Activated CD8-positive, alpha-beta memory T cell treated with anti-CD3 and anti-CD28 coated beads, Interleukin-2, amount 10 ng/mL, durations not matched to agents 7 days and 5 days (primary cell): Measurements from ENCODE around the gene CAMSAP1. TPM values are rescaled to one million over a fixed set of nuclear protein-coding genes. Genes with fewer than 3 reads are reported as not detected.

Experiments used
- ATAC-seq: fragments of 150-1000 bp; cut with Tn5 transposase; one replicate; pipeline ENCODE4 v1.10.0; 2021; ENCODE audit warnings: moderate library complexity
- CTCF ChIA-PET: fragments of 350-600 bp; sonication (Branson Sonifier 250); formaldehyde crosslinking; loops from one replicate; lab custom pipeline; 2021; ENCODE audit warnings: antibody characterized with exemption; lab: Charles Lee
- DNase-seq: peaks from one replicate; pipeline ENCODE4 v3.0.0-alpha.2; 2020
- H3K27ac Mint-ChIP-seq: one replicate; pipeline ENCODE4 v1.8.0; 2021; ENCODE audit warnings: mild to moderate bottlenecking, mixed read lengths
- H3K27me3 Mint-ChIP-seq: one replicate; pipeline ENCODE4 v1.8.0; 2021; ENCODE audit warnings: mixed read lengths
- H3K36me3 Mint-ChIP-seq: one replicate; pipeline ENCODE4 v1.8.0; 2021; ENCODE audit warnings: mild to moderate bottlenecking, mixed read lengths
- H3K4me1 Mint-ChIP-seq: one replicate; pipeline ENCODE4 v1.8.0; 2021; ENCODE audit warnings: mixed read lengths
- H3K4me3 Mint-ChIP-seq: one replicate; pipeline ENCODE4 v1.8.0; 2021; ENCODE audit warnings: mild to moderate bottlenecking, moderate library complexity, mixed read lengths
- H3K9me3 Mint-ChIP-seq: one replicate; pipeline ENCODE4 v1.8.0; 2022; ENCODE audit warnings: low read depth, mixed read lengths
- total RNA-seq, 2 experiments: library from RNA; stranded (reverse); gene quantifications; one replicate each; pipeline ENCODE4 v1.2.3, GENCODE V29; 2021

The CAMSAP1 gene
- total RNA-seq, 2 experiments from 2014 or later = 20.3 to 22.7 TPM

DNA sequence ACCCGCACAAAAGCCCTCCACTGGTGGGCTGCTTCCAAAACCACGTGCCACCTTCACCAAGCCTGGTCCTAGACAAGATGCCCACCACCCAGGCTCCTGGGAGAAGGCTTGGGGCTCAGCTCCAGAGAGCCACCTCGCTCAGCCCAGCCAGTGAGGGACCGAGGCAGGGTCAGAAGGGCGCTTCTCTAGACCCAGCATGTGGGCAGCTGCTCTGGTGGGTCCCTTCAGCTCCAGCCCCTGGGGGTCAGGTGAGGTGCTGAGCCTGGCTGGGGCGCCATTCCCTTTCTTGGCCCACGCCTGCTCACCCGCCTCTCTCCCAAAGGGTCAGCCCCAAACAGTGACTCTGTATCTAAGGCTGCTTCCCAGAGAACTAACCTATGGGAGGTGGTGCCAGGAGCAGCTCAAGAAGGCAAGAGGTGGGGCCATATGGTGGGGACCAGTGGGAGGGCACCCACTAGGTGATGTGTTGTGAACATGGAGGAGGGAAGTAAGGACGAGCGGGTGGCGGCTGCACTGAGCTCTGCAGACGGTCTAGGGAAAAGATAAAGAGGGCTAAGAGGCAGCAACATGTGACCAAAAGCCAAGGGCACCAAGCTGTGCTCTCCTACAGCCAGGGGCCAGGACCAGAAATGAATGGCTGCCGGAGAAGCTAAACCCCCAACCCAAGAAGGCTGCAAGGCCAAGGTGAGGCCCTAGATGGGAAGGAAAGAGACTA lies 79.3 kb downstream of the CAMSAP1 start:
- Mint-ChIP-seq H3K4me1 (no peaks in the 10 kb centered on the region), H3K27me3 (no peaks in the 10 kb centered on the region), H3K27ac (no peak overlapping the region), H3K36me3 (peaks cover 16% of the 10 kb centered on the region), H3K4me3 (no peak overlapping the region), H3K9me3 (peaks cover 8% of the 10 kb centered on the region)
- ATAC-seq (no peak), DNase-seq (no peak)
- CTCF ChIA-PET = interaction anchor here (0.9 kb wide), 1 partner anchor 11 kb away, joined by 5 read pairs; no protein-coding TSS in a partner anchor

- H3K4me1 Mint-ChIP-seq = no peaks in the 10 kb centered on the region
- no peaks in the 10 kb centered on the region for H3K27me3 Mint-ChIP-seq
- H3K27ac Mint-ChIP-seq = no peak overlapping the region
- DNase-seq = no peak
- ATAC-seq = no peak
- peaks cover 18% of the 10 kb centered on the region for H3K36me3 Mint-ChIP-seq
- CTCF ChIA-PET = interaction anchor here (0.9 kb wide), 1 partner anchor 10 kb away, joined by 5 read pairs; no protein-coding TSS in a partner anchor
- H3K4me3 Mint-ChIP-seq = no peak overlapping the region
- H3K9me3 Mint-ChIP-seq = peaks cover 8% of the 10 kb centered on the region
These were observed 80.0 kb downstream of the CAMSAP1 start for GRCh38 chr9:135827301-135827700.

DNA sequence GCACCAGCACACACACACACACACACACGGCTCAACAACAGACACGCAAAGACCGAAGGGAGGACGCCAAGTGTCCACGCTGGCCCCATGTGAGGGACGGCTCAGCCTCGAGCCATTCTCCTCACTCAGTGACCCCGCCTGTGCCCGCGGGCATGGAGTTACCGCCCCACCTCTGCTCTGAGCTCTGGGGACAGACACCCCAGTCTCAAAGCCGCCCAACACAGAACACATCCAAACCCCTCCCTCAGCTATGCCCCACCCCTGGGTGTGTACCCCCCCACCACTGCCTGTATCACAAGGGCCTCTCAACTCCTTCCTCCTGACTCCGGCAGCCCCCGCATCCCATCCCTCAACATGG lies 81.2 kb downstream of the CAMSAP1 start:
- no peak for ATAC-seq
- peaks cover 8% of the 10 kb centered on the region for H3K9me3 Mint-ChIP-seq
- CTCF ChIA-PET = no interaction called here
- no peak overlapping the region for H3K4me3 Mint-ChIP-seq
- H3K27ac Mint-ChIP-seq = no peak overlapping the region
- H3K27me3 Mint-ChIP-seq = no peaks in the 10 kb centered on the region
- H3K4me1 Mint-ChIP-seq = no peaks in the 10 kb centered on the region
- peaks cover 18% of the 10 kb centered on the region for H3K36me3 Mint-ChIP-seq
- DNase-seq = no peak

DNA sequence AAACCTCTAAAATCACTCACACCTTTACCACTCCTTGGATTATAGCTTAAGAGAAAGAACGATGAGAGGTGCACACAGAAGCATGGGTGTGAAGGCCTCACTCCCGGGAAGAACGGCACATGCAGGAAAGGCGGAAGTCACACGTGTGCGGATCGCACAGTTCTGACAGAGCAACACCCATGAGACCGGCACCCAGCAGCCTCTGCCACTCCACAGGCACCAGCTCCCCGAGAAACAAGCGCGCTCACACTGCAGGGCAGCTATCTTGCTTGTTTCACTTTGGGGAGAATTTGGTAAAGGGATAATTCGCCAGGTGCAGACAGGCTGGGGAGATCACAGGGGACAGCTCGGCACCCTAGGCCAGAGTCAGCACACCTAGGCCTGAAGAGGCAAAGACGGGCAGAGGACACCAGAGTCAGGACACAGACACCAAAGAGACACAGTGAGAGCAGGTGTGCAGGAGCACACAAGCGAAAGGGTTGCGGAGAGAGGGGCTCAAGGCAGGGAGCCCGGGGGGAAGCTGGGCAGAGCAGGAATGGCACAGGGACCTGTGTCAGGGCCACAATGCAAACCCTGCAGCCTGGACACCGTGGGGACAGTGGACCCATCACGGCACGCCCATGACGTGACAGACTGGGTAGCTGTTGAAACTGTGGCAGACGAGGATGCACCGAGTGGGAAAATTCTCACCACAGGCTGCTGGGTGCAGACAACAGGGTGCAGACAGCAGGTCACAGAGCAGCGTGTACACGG lies 81.7 kb downstream of the CAMSAP1 start:
- Mint-ChIP-seq H3K36me3 (peaks cover 18% of the 10 kb centered on the region), H3K9me3 (peaks cover 8% of the 10 kb centered on the region), H3K4me3 (no peak overlapping the region), H3K27me3 (no peaks in the 10 kb centered on the region), H3K27ac (no peak overlapping the region), H3K4me1 (no peaks in the 10 kb centered on the region)
- CTCF ChIA-PET = no interaction called here
- DNase-seq (no peak), ATAC-seq (no peak)

- DNase-seq = no peak
- no peak for ATAC-seq
- Mint-ChIP-seq H3K36me3 (peaks cover 5% of the 10 kb centered on the region), H3K4me3 (no peak overlapping the region), H3K27me3 (no peaks in the 10 kb centered on the region), H3K9me3 (peaks cover under 1% of the 10 kb centered on the region), H3K4me1 (no peaks in the 10 kb centered on the region), H3K27ac (no peak overlapping the region)
- CTCF ChIA-PET = no interaction called here
These were observed 84.3 kb downstream of the CAMSAP1 start for GRCh38 chr9:135823036-135823435.

DNA sequence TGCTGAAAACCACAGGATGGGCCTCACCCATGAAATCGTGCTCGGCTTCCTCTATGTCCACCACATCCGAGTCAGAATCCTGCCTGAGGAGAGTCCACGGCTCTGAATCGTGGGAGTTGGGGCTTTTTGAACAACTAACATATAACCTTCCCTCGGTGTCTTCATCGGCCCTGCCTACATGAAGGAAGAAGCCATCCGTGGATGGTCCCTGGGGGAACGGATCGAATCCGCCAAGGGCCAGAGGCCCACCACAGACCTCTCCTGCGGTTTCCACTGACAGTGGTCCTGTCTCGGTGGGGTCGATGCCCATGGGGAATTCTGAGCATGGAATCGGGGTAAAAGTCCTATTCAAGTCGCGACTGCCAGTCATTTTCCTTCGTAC lies 85.0 kb downstream of the CAMSAP1 start:
- Mint-ChIP-seq H3K36me3 (peaks cover 5% of the 10 kb centered on the region), H3K9me3 (no peaks in the 10 kb centered on the region), H3K27ac (no peak overlapping the region), H3K27me3 (no peaks in the 10 kb centered on the region), H3K4me3 (no peak overlapping the region), H3K4me1 (no peaks in the 10 kb centered on the region)
- ATAC-seq = no peak
- CTCF ChIA-PET = no interaction called here
- no peak for DNase-seq

DNA sequence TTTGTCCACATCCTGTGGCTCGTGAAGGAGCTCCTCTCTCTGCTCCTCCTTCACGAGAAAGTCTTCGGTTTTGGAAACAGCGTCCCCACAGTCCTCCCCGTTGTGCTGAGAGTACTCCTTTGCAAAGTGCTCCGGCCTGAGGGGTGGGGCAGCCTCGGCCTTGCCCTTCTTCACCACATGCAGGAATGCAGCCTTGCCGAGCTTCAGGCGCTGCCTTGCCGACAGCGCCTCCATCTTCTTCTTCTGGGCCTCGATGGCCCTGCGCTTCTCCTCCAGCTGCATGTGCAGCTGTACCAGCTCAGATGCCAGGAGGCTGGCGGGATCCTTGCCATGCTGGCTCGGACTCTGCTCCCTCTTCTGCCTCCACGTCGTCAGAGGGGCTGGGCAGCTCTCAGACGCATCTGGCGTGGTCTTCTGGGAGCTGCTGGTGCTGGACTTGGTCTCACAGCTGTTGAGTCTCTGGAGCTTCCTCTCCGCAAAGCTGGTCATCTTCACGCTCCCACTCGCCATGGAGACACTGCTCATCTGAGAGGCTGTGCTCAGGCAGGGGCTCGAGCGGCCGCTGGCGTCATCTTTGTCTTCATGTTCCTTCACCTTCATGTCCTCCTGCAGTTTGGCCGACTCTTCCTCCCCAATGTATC lies 85.5 kb downstream of the CAMSAP1 start:
- H3K27me3 Mint-ChIP-seq = no peaks in the 10 kb centered on the region
- CTCF ChIA-PET = no interaction called here

DNA sequence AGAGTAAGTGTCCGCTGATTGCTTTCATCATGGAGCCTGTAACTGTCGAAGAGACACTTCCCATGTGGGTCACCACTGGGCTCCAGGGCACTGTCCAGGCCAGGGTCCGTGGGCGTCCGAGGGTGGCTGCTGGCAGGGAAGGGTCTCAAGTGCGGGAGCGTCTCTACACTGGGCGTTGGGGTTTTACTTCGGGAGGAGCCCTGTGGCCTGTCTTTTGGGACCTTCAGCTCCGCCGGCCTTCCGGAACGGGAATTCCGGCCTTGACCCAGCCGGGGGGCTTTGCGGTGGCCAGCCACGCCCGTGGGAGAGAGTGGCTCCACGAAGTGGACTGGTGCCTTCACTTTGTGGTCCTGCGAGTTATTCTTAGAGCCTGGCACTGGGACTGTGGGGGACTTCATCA lies 86.2 kb downstream of the CAMSAP1 start:
- CTCF ChIA-PET = no interaction called here
- H3K36me3 Mint-ChIP-seq = peaks cover 5% of the 10 kb centered on the region

More for the DNA sequence above, 85.5 kb downstream of the CAMSAP1 start:
- Mint-ChIP-seq H3K27ac (no peak overlapping the region), H3K9me3 (no peaks in the 10 kb centered on the region), H3K4me1 (no peaks in the 10 kb centered on the region), H3K4me3 (no peak overlapping the region), H3K36me3 (peaks cover 5% of the 10 kb centered on the region)
- ATAC-seq (no peak), DNase-seq (no peak)

GRCh38 chr9:135820661-135821060 lies 86.7 kb downstream of the CAMSAP1 start:
- DNase-seq (no peak), ATAC-seq (no peak)
- H3K9me3 Mint-ChIP-seq = no peaks in the 10 kb centered on the region
- H3K27ac Mint-ChIP-seq = no peak overlapping the region
- CTCF ChIA-PET = no interaction called here
- H3K36me3 Mint-ChIP-seq = peaks cover 5% of the 10 kb centered on the region
- H3K4me1 Mint-ChIP-seq = peaks cover 5% of the 10 kb centered on the region
- H3K27me3 Mint-ChIP-seq = no peaks in the 10 kb centered on the region
- no peak overlapping the region for H3K4me3 Mint-ChIP-seq

More for the DNA sequence above, 86.2 kb downstream of the CAMSAP1 start:
- no peak for ATAC-seq
- H3K27me3 Mint-ChIP-seq = no peaks in the 10 kb centered on the region
- H3K4me1 Mint-ChIP-seq = peaks cover 1% of the 10 kb centered on the region
- no peaks in the 10 kb centered on the region for H3K9me3 Mint-ChIP-seq
- H3K27ac Mint-ChIP-seq = no peak overlapping the region
- DNase-seq = no peak
- H3K4me3 Mint-ChIP-seq = no peak overlapping the region

DNA sequence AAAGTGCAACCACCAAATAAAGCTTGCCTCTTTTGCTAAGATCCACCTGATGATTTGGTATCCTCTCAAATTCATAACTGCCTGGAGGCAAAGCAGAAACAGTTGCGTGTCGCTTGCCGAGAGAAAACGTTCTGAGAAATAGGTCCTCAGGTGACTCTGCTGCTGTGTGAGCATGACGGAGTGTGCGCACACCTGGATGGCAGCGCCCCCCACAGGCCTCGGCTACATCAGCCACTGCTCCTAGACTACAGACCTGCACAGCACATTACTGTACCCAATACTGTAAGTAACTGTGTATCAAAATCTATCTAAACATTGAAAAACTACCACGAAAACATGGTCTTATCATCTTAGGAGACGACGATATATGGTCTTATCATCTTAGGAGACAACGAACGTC lies 87.4 kb downstream of the CAMSAP1 start:
- Mint-ChIP-seq H3K36me3 (peaks cover 9% of the 10 kb centered on the region), H3K4me3 (no peak overlapping the region), H3K4me1 (peaks cover 8% of the 10 kb centered on the region), H3K27me3 (no peaks in the 10 kb centered on the region), H3K27ac (no peak overlapping the region), H3K9me3 (no peaks in the 10 kb centered on the region)
- no peak for DNase-seq
- CTCF ChIA-PET = no interaction called here
- ATAC-seq = no peak

GRCh38 chr9:135818718-135819475 lies 88.4 kb downstream of the CAMSAP1 start:
- H3K27me3 Mint-ChIP-seq = no peaks in the 10 kb centered on the region
- CTCF ChIA-PET = interaction anchor here (1.2 kb wide), 1 partner anchor 22 kb away, joined by 4 read pairs; no protein-coding TSS in a partner anchor
- H3K9me3 Mint-ChIP-seq = no peaks in the 10 kb centered on the region
- peaks cover 8% of the 10 kb centered on the region for H3K4me1 Mint-ChIP-seq
- no peak for ATAC-seq
- no peak overlapping the region for H3K4me3 Mint-ChIP-seq
- DNase-seq = no peak
- no peak overlapping the region for H3K27ac Mint-ChIP-seq
- peaks cover 12% of the 10 kb centered on the region for H3K36me3 Mint-ChIP-seq

DNA sequence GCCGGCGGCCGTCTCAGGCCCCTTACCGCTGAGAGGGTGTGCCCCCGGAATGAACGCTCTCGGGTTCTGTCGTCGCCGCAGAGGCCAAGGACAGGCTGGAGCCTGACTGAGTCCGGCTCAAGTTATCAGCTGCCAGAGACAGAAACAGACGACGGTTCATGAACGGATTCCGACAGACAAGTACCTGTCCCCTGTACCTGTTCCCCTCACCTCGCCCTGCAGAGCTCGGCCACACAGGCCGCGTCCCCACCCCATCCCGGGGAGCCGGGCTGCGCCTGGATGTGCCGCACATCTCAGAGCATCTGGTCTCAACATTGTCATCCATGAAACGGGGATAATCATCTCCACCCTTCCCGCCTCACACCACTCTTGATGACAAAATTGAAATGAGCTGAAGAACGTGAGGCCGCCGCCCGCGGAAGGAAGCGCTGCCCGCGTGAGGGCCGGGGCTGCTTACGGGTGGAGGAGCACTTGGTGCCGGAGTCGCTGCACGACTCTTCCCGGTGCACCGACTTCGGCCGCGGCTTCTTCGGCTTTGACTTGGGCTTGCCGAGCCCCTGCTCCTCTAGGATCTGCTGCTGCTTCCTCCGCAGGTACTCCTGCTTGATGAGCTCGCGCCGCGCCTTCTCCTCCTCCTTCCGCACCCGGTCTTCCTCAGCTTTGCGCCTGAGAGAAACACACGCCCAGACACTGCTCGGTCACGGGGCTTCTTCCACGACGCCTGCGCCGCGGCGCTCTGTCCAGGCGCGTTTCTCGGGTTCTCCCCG lies 89.2 kb downstream of the CAMSAP1 start:
- Mint-ChIP-seq H3K9me3 (no peaks in the 10 kb centered on the region), H3K27ac (no peak overlapping the region), H3K4me1 (peaks cover 8% of the 10 kb centered on the region), H3K27me3 (no peaks in the 10 kb centered on the region), H3K4me3 (no peak overlapping the region), H3K36me3 (peaks cover 12% of the 10 kb centered on the region)
- CTCF ChIA-PET = interaction anchor here (1.2 kb wide), 1 partner anchor 21 kb away, joined by 4 read pairs; no protein-coding TSS in a partner anchor
- ATAC-seq (no peak), DNase-seq (no peak)
